SK-N-MC (cell line): ENCODE measurements around the gene MBOAT2.

Source experiments
- EZH2 ChIP-seq: fragments of 200-600 bp; sonication (generic); IDR thresholded peaks from one replicate; pipeline ENCODE4 v1.6.1; 2017; ENCODE audit warnings: antibody characterized with exemption
- FOXP2 ChIP-seq: optimal IDR thresholded peaks from 2 replicates; pipeline ENCODE3; 2011; ENCODE audit warnings: mild to moderate bottlenecking, moderate library complexity; ENCODE audit not compliant: insufficient read depth; ENCODE audit errors: extremely low read length, control extremely low read depth
- POLR2AphosphoS5 ChIP-seq: IDR thresholded peaks from 2 replicates; pipeline ENCODE4 v1.6.1; 2012; ENCODE audit warnings: mild to moderate bottlenecking, low read depth, low read length, borderline replicate concordance

DNA sequence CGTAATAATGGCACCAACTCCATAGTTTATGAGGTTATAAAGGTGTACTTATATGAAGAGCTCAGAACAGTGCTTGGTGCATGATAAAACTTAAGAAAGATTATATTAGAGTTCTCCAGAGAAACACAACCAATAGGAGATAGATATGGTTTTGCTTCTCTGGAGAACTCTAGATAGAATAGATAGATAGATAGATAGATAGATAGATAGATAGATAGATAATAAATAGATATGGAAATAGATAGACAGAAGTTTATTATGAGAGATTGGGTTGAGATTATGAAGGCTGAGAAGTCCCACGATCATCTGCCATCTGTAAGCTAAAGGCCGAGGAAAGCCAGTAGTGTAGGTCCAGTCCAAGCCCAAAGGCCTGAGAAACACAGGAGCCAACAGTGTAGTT lies 2.9 kb upstream of the MBOAT2 start:
- TF ChIP-seq EZH2 (no peak), POLR2AphosphoS5 (no peak), FOXP2 (no peak)
